Lower lobe of right lung (tissue), 2 donors: ENCODE measurements around the gene ZNF470. TPM values are rescaled to one million over a fixed set of nuclear protein-coding genes. Genes with fewer than 3 reads are reported as not detected.

ENCODE experiments used
- ATAC-seq, 2 donors: fragments of 200-7000 bp; cut with Tn5 transposase; one replicate each; pipeline ENCODE4 v1.9.1; 2020 to 2022; ENCODE audit warnings: mild to moderate bottlenecking in 2 of 2, moderate library complexity in 2 of 2
- DNase-seq: peaks from one replicate; pipeline ENCODE4 v3.0.0-alpha.2; 2020
- H3K27ac ChIP-seq: fragments of 200-600 bp; one replicate; pipeline ENCODE4 v1.8.0; 2022
- H3K27me3 ChIP-seq: fragments of 200-600 bp; one replicate; pipeline ENCODE4 v1.8.0; 2022; ENCODE audit warnings: low read depth
- H3K36me3 ChIP-seq: fragments of 200-600 bp; one replicate; pipeline ENCODE4 v1.8.0; 2022; ENCODE audit warnings: mild to moderate bottlenecking
- H3K4me1 ChIP-seq: fragments of 200-600 bp; one replicate; pipeline ENCODE4 v1.8.0; 2022
- H3K4me3 ChIP-seq: fragments of 200-600 bp; one replicate; pipeline ENCODE4 v1.8.0; 2022; ENCODE audit warnings: mild to moderate bottlenecking
- H3K9me3 ChIP-seq: fragments of 200-600 bp; one replicate; pipeline ENCODE4 v1.8.0; 2022
- CTCF ChIP-seq: fragments of 200-600 bp; IDR thresholded peaks from one replicate; pipeline ENCODE4 v1.8.0; 2022; ENCODE audit warnings: antibody characterized with exemption, mild to moderate bottlenecking
- intact Hi-C: fragments of 100-400 bp; cut with DNase I; formaldehyde crosslinking; loops from one replicate; pipeline ENCODE4 v1.11.0; 2022
- total RNA-seq: library from RNA; stranded (reverse); fragmentation: NEBNext Ultra II Directional; extraction: Animal tissue kit (Norgen Biotek cat#: 25700); gene quantifications from one replicate; pipeline ENCODE4 v1.2.1, GENCODE V29; 2021
- donor health status: DM: no; HTN: yes; CAD: no; lungs with severe emphysema.

Gene ZNF470
- total RNA-seq, 1 donor from 2014 or later, result 3.5 TPM

- Histone ChIP-seq H3K4me1 (no peaks in the 10 kb centered on the region), H3K27ac (no peak overlapping the region), H3K27me3 (no peaks in the 10 kb centered on the region), H3K9me3 (peaks cover 85% of the 10 kb centered on the region), H3K36me3 (no peaks in the 10 kb centered on the region), H3K4me3 (no peak overlapping the region)
- intact Hi-C loops, result no loop called here
- no peak for ATAC-seq
- DNase-seq, result no peak
- TF ChIP-seq CTCF, result no peak
These were observed 44.0 kb downstream of the ZNF470 start for GRCh38 chr19:56611288-56611687.

DNA sequence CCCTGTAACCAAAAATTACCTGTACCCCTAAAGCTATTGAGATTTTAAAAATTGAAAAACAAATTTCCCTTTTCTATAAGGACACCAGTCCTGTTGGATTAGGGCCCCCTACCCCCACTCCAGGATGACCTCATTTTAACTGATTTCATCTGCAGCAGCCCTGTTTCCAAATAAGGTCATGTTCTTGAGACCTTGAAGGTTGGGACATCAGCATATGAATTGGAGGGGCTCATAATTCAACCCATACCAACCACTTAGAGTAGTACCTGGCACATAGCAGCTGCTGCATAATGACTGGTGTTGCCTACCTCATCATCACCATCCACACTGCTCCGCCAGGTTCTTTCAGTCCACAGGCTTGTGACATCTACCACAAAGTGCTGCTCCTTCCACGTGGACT lies 45.5 kb downstream of the ZNF470 start:
- intact Hi-C loops, result no loop called here
- ATAC-seq, result no peak

GRCh38 chr19:56613639-56614038 lies 46.4 kb downstream of the ZNF470 start:
- H3K4me1 ChIP-seq, result no peaks in the 10 kb centered on the region
- H3K27me3 ChIP-seq, result no peaks in the 10 kb centered on the region
- DNase-seq (no peak), ATAC-seq (no peak)
- H3K4me3 ChIP-seq, result no peak overlapping the region
- peaks cover 75% of the 10 kb centered on the region for H3K9me3 ChIP-seq
- H3K27ac ChIP-seq, result no peak overlapping the region
- H3K36me3 ChIP-seq, result no peaks in the 10 kb centered on the region
- TF ChIP-seq CTCF, result no peak
- intact Hi-C loops, result no loop called here

More for the DNA sequence above, 45.5 kb downstream of the ZNF470 start:
- no peak overlapping the region for H3K27ac ChIP-seq
- no peak for DNase-seq
- H3K27me3 ChIP-seq, result no peaks in the 10 kb centered on the region
- no peak overlapping the region for H3K4me3 ChIP-seq
- TF ChIP-seq CTCF, result no peak
- no peaks in the 10 kb centered on the region for H3K36me3 ChIP-seq
- H3K4me1 ChIP-seq, result no peaks in the 10 kb centered on the region
- peaks cover 84% of the 10 kb centered on the region for H3K9me3 ChIP-seq

DNA sequence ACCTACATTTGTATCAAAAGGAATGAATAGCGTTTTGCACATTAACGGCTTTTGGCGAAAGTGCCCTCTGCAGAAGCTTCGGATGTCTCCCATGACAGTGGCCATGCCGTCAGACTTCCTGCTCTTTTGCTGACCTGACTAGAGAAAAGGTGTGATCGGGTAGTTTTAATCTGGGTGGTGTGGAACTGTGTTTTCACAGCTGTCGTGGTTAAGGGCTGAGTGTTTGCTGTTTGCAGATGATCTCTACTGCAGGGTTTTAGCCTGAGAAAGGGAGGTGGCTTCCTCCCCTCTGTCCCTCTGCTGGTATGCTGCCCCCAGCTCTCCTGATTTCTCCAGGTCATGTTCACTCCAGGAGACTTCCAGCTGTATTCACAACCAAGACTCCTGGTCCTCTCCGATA lies 50.3 kb downstream of the ZNF470 start:
- intact Hi-C loops, result no loop called here
- Histone ChIP-seq H3K4me1 (no peaks in the 10 kb centered on the region), H3K9me3 (peaks cover 85% of the 10 kb centered on the region), H3K4me3 (no peak overlapping the region), H3K27me3 (no peaks in the 10 kb centered on the region), H3K36me3 (peaks cover 10% of the 10 kb centered on the region), H3K27ac (no peak overlapping the region)
- no peak for TF ChIP-seq CTCF
- no peak for DNase-seq
- ATAC-seq, result no peak

- no peak for TF ChIP-seq CTCF
- intact Hi-C loops, result no loop called here
- no peak overlapping the region for H3K27ac ChIP-seq
- no peaks in the 10 kb centered on the region for H3K27me3 ChIP-seq
- ATAC-seq (no peak), DNase-seq (no peak)
- H3K36me3 ChIP-seq, result peaks cover 15% of the 10 kb centered on the region
- H3K9me3 ChIP-seq, result peaks cover 85% of the 10 kb centered on the region
- no peak overlapping the region for H3K4me3 ChIP-seq
- no peaks in the 10 kb centered on the region for H3K4me1 ChIP-seq
These were observed 51.9 kb downstream of the ZNF470 start for GRCh38 chr19:56619121-56619520.

DNA sequence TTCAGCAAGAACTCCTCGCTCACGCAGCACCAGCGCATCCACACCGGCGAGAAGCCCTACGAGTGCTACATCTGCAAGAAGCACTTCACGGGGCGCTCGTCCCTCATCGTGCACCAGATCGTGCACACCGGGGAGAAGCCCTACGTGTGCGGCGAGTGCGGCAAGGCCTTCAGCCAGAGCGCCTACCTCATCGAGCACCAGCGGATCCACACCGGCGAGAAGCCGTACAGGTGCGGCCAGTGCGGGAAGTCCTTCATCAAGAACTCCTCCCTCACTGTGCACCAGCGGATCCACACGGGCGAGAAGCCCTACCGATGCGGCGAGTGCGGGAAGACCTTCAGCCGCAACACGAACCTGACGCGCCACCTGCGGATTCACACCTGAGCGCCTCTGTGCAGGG lies 55.1 kb downstream of the ZNF470 start:
- ATAC-seq (no peak), DNase-seq (no peak)
- Histone ChIP-seq H3K36me3 (peaks cover 15% of the 10 kb centered on the region), H3K27me3 (no peaks in the 10 kb centered on the region), H3K4me1 (no peaks in the 10 kb centered on the region), H3K27ac (no peak overlapping the region), H3K9me3 (peaks cover 80% of the 10 kb centered on the region), H3K4me3 (no peak overlapping the region)
- no peak for TF ChIP-seq CTCF
- intact Hi-C loops, result no loop called here
